K562 (cell line): Measurements from ENCODE around the gene WFIKKN1. TPM values are rescaled to one million over a fixed set of nuclear protein-coding genes. Genes with fewer than 3 reads are reported as not detected.

ENCODE experiments used
- ATAC-seq: fragments of 200-7000 bp; cut with Tn5 transposase; 3 replicates; pipeline ENCODE4 v1.9.1; 2020; ENCODE audit warnings: moderate library complexity
- BruUV-seq: library from RNA; stranded (reverse); fragments of 400-500 nt; replicated peaks from 2 replicates; lab custom pipeline; 2021; lab: Mats Ljungman, UMichigan
- CTCF ChIA-PET: fragments of 300-600 bp; formaldehyde crosslinking; extraction: SDS; loops from one replicate; lab custom pipeline; 2021; ENCODE audit warnings: low intra/inter-chr PET ratio; lab: Yijun Ruan, JAX
- POLR2A ChIA-PET: fragments of 300-600, 350-650 bp; sonication (Branson Sonifier 250); formaldehyde crosslinking; extraction: SDS; loops from one replicate; lab custom pipeline; 2021; ENCODE audit warnings: antibody characterized with exemption, inconsistent platforms; lab: Yijun Ruan, JAX
- DNase-seq, 4 experiments: peaks; one replicate each; pipeline versions ENCODE4 v3.0.0 to v3.0.0-alpha.2; 2011 to 2018; ENCODE audit warnings: low spot score in 3 of 4, mixed read lengths in 3 of 4; ENCODE audit errors: extremely low read depth in 1 of 4
- FAIRE-seq: peaks from 2 replicates; lab custom pipeline; 2011; peaks lifted over from hg19 to GRCh38; lab: Jason Lieb, UNC
- H2AFZ ChIP-seq: 2 replicates; pipeline ENCODE4 v1.6.0; 2011; ENCODE audit warnings: low read depth, low read length, control low read depth, inconsistent platforms
- H3K27ac ChIP-seq: fragments of 200-600 bp; 3 replicates; pipeline ENCODE4 v1.8.0; 2011; ENCODE audit warnings: low read depth, mild to moderate bottlenecking, control low read depth, inconsistent platforms, low read length, moderate library complexity, mixed read lengths; ENCODE audit errors: extremely low read depth
- H3K27me3 ChIP-seq, 2 experiments: fragments of 300-600 bp in 1 of 2; 2 replicates in 1 of 2; 3 replicates in 1 of 2; pipeline versions ENCODE4 v1.6.0 to v1.8.0; 2011; ENCODE audit warnings: inconsistent platforms in 2 of 2, low read length in 2 of 2, mild to moderate bottlenecking in 1 of 2, mixed read lengths in 1 of 2, moderate library complexity in 1 of 2; ENCODE audit not compliant: control insufficient read depth in 2 of 2, insufficient read depth in 2 of 2
- H3K36me3 ChIP-seq: fragments of 300-600 bp; 3 replicates; pipeline ENCODE4 v1.8.0; 2011; ENCODE audit warnings: mild to moderate bottlenecking, low read length, inconsistent platforms; ENCODE audit not compliant: control insufficient read depth, insufficient read depth
- H3K4me1 ChIP-seq, 2 experiments: fragments of 200-600 bp in 1 of 2; replicated peaks in 1 of 2; 2 replicates in 1 of 2; 3 replicates in 1 of 2; pipeline versions ENCODE4 v1.5.1 to v1.8.0; 2011; ENCODE audit warnings: inconsistent platforms in 2 of 2, low read length in 2 of 2, mild to moderate bottlenecking in 1 of 2, mixed read lengths in 1 of 2, moderate library complexity in 1 of 2; ENCODE audit not compliant: control insufficient read depth in 2 of 2, insufficient read depth in 2 of 2
- H3K4me2 ChIP-seq: 2 replicates; pipeline ENCODE4 v1.6.1; 2011; ENCODE audit warnings: low read length, control low read depth, inconsistent platforms, mixed read lengths; ENCODE audit not compliant: insufficient read depth
- H3K4me3 ChIP-seq: fragments of 200-600 bp; sonication (generic), shearing (Covaris generic); 2 replicates; pipeline ENCODE4 v1.5.1; 2016; ENCODE audit warnings: control low read depth, inconsistent platforms
- H3K79me2 ChIP-seq: fragments of 200-600 bp; 3 replicates; pipeline ENCODE4 v1.8.0; 2011; ENCODE audit warnings: low read length, inconsistent platforms; ENCODE audit not compliant: control insufficient read depth, insufficient read depth
- H3K9ac ChIP-seq, 2 experiments: 2 replicates each; pipeline versions ENCODE4 v1.6.0 to v1.6.1; 2011; ENCODE audit warnings: low read depth in 2 of 2, low read length in 2 of 2, control low read depth in 1 of 2, inconsistent platforms in 1 of 2, mild to moderate bottlenecking in 1 of 2, mixed read lengths in 1 of 2; ENCODE audit not compliant: insufficient read depth in 1 of 2
- H3K9me1 ChIP-seq: one replicate; pipeline ENCODE4 v1.6.0; 2011; ENCODE audit warnings: inconsistent platforms, mild to moderate bottlenecking, low read length, moderate library complexity; ENCODE audit not compliant: control insufficient read depth, insufficient read depth
- H3K9me3 ChIP-seq: replicated peaks from 2 replicates; pipeline ENCODE4 v1.5.1; 2011; ENCODE audit warnings: low read depth, low read length, inconsistent platforms; ENCODE audit not compliant: control insufficient read depth, insufficient read depth
- H4K20me1 ChIP-seq: replicated peaks from 2 replicates; pipeline ENCODE4 v1.6.1; 2011; ENCODE audit warnings: low read length, inconsistent platforms, mixed read lengths; ENCODE audit not compliant: control insufficient read depth, insufficient read depth
- CBX1 ChIP-seq: sonication (generic); IDR thresholded peaks from 2 replicates; pipeline ENCODE4 v1.6.1; 2016; ENCODE audit warnings: antibody characterized with exemption, low read depth, mild to moderate bottlenecking
- KDM5B ChIP-seq: fragments of 200-600 bp; sonication (generic); IDR thresholded peaks from 2 replicates; pipeline ENCODE4 v1.6.1; 2012; ENCODE audit warnings: low read depth, mild to moderate bottlenecking, moderate library complexity, low read length, control low read depth, inconsistent platforms; ENCODE audit not compliant: insufficient replicate concordance
- KHSRP ChIP-seq: fragments of 450-650 bp; IDR thresholded peaks from 2 replicates; pipeline ENCODE4 v1.6.1; 2017
- PCBP1 ChIP-seq: fragments of 200-400 bp; formaldehyde crosslinking; IDR thresholded peaks from 2 replicates; pipeline ENCODE4 v1.6.1; 2018; ENCODE audit warnings: mild to moderate bottlenecking, low read depth, low read length; ENCODE audit not compliant: poor library complexity, severe bottlenecking
- POLR2A ChIP-seq: fragments of 450-650 bp; conservative IDR thresholded peaks from 2 replicates; pipeline ENCODE4 v1.6.1; 2016
- POLR2G ChIP-seq: fragments of 200-400 bp; formaldehyde crosslinking; IDR thresholded peaks from 2 replicates; pipeline ENCODE4 v1.6.1; 2017; ENCODE audit warnings: low read depth, mild to moderate bottlenecking, antibody characterized with exemption, low read length, moderate library complexity
- RBM39 ChIP-seq: fragments of 200-400 bp; formaldehyde crosslinking; optimal IDR thresholded peaks from 2 replicates; pipeline ENCODE3; 2018; ENCODE audit warnings: low read depth, low read length
- SUPT5H ChIP-seq: fragments of 450-650 bp; IDR thresholded peaks from 2 replicates; pipeline ENCODE4 v1.6.1; 2016
- TEAD4 ChIP-seq, 2 experiments: sonication (generic) in 1 of 2; formaldehyde crosslinking in 1 of 2; IDR thresholded peaks; 2 replicates each; pipeline versions ENCODE4 v1.6.1 to v1.8.0; 2012 to 2022; ENCODE audit warnings: borderline replicate concordance in 1 of 2, inconsistent platforms in 1 of 2, low read length in 1 of 2, mild to moderate bottlenecking in 1 of 2, missing genetic modification reagents in 1 of 2
- WGBS: fragments of 100-300 bp; shearing (Covaris generic); methylation state at CpG from one replicate; pipeline ENCODE4 v1.1.6; 2016; ENCODE audit warnings: low coverage, mixed read lengths; ENCODE audit not compliant: insufficient coverage; ENCODE audit errors: missing lambda C conversion rate; 5-methylcytosine and 5-hydroxymethylcytosine counted together
- in situ Hi-C: fragments of 300-500 bp; cut with MboI; formaldehyde crosslinking; loops from 4 replicates; pipeline ENCODE4 v1.15.0; 2018; ENCODE audit warnings: inconsistent platforms, mixed read lengths
- intact Hi-C: fragments of 100-400 bp; cut with micrococcal nuclease; formaldehyde crosslinking; loops from 2 replicates; pipeline ENCODE4 v1.14.2; 2022
- polyA plus RNA-seq, 8 experiments: library from polyadenylated mRNA; depleted of rRNA in 4 of 8; stranded (reverse) in 5 of 8; unstranded in 3 of 8; fragments of >200 nt; fragmentation: Nextera tagmentation in 2 of 8; fragmentation: Illumina TruSeq in 1 of 8; extraction: Ambion mirVana in 2 of 8; extraction: Trizol in 1 of 8; gene quantifications; 2 replicates each; pipeline versions ENCODE4 v1.2.1 to v1.2.3, GENCODE V29; 2011 to 2014; ENCODE audit warnings: inconsistent platforms in 1 of 8, missing spikeins in 1 of 8
- total RNA-seq, 7 experiments: library from RNA; depleted of rRNA in 6 of 7; stranded (reverse); fragments of >200 nt in 6 of 7; fragmentation: Illumina TruSeq in 2 of 7; extraction: Trizol in 2 of 7; gene quantifications; 2 replicates each; pipeline versions ENCODE4 v1.2.1 to v1.2.3, GENCODE V29; 2011 to 2021; ENCODE audit warnings: low replicate concordance in 1 of 7
- TF ChIP-seq, protein P1 (sequence below): sonication (generic); formaldehyde crosslinking; IDR thresholded peaks from 2 replicates; pipeline ENCODE4 v1.8.0; 2022; ENCODE audit warnings: missing genetic modification reagents, mild to moderate bottlenecking, moderate library complexity, borderline replicate concordance
- TF ChIP-seq, protein P2 (sequence below), 2 experiments: IDR thresholded peaks; 2 replicates each; pipeline ENCODE4 v1.6.1; 2011; ENCODE audit warnings: borderline replicate concordance in 1 of 2, control low read depth in 1 of 2, low read depth in 1 of 2, low read length in 1 of 2, mild to moderate bottlenecking in 1 of 2, mixed read lengths in 1 of 2, moderate library complexity in 1 of 2; ENCODE audit not compliant: insufficient read depth in 1 of 2, insufficient read length in 1 of 2, poor library complexity in 1 of 2, severe bottlenecking in 1 of 2; ENCODE audit errors: extremely low read depth in 1 of 2
- TF ChIP-seq, protein P3 (sequence below): sonication (generic); formaldehyde crosslinking; IDR thresholded peaks from 2 replicates; pipeline ENCODE4 v1.8.0; 2022; ENCODE audit warnings: mild to moderate bottlenecking, missing genetic modification reagents

The WFIKKN1 gene
- total and polyA plus RNA-seq, 9 of the 15 experiments (the other 6 are each of a cell fraction or from before 2014, with no cell fraction given): 0.14 to 1.1 (median 0.50) TPM; not detected in 4

DNA sequence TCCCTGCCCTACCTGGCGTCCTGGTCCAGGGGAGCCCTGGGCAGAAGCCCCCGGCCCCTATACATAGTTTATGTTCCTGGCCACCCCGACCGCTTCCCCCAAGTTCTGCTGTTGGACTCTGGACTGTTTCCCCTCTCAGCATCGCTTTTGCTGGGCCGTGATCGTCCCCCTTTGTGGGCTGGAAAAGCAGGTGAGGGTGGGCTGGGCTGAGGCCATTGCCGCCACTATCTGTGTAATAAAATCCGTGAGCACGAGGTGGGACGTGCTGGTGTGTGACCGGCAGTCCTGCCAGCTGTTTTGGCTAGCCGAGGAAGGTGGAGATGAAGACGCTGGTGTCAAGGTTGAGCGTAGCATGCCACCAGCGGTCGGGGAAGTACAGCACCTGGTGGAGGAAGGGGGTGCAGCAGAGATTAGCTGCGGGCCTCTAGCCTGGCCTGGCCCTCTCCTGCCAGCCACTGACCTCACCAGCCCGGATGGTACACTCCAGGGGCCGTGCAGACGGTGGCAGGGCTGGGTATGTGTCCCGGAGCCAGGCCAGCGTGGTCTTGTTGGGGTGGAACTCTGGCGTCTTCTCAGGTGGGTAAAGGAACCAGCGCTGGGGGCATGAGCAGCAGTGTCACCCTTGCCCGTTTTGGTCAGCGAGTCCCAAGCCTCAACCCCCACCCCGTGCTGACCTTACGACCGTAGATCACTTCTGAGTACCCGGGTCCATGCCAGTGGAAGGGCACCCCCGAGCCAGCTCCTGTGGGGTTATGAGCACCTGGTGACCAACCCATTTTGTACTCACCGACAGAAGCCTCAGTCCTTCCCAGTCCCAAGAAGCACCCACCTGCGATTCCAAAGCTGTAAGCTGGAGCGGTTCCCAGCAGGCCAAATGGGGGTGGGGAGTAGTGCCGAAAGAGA is 52.0 kb downstream of the WFIKKN1 start:
- H3K4me3 ChIP-seq: peak overlapping the region; percentile 98
- POLR2A ChIA-PET: interaction anchor here (1.1 to 1.4 kb wide), 2 partner anchors 10 to 156 kb away, joined by 3 to 4 read pairs; partner anchors contain the start of gene CAPN15
- peak; percentile 50 for TF ChIP-seq PCBP1
- TF ChIP-seq POLR2A: peak; percentile 38; the same call in 1 of the 2 replicates
- no peak for TF ChIP-seq KHSRP
- TF ChIP-seq, protein P1, sequence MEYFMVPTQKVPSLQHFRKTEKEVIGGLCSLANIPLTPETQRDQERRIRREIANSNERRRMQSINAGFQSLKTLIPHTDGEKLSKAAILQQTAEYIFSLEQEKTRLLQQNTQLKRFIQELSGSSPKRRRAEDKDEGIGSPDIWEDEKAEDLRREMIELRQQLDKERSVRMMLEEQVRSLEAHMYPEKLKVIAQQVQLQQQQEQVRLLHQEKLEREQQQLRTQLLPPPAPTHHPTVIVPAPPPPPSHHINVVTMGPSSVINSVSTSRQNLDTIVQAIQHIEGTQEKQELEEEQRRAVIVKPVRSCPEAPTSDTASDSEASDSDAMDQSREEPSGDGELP: peak; percentile 38; the same call in 1 of the 2 replicates
- TF ChIP-seq TEAD4 (IDR thresholded peaks at IDR 0.05; ENCODE audit: low read length): no peak
- no peak for TF ChIP-seq TEAD4 (CRISPR knock-in tag; IDR thresholded peaks at IDR 0.05; ENCODE audit: borderline replicate concordance)
- TF ChIP-seq, protein P2, sequence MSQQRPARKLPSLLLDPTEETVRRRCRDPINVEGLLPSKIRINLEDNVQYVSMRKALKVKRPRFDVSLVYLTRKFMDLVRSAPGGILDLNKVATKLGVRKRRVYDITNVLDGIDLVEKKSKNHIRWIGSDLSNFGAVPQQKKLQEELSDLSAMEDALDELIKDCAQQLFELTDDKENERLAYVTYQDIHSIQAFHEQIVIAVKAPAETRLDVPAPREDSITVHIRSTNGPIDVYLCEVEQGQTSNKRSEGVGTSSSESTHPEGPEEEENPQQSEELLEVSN (IDR thresholded peaks at IDR 0.05; ENCODE audit: borderline replicate concordance in 1 of 2, extremely low read depth in 1 of 2, insufficient read depth in 1 of 2, insufficient read length in 1 of 2, low read depth in 1 of 2, low read length in 1 of 2, poor library complexity in 1 of 2, severe bottlenecking in 1 of 2): peak in 1 of 2 experiments; percentile 6
- TF ChIP-seq CBX1: peak; percentile 53; the same call in 1 of the 2 replicates
- TF ChIP-seq KDM5B: peak; percentile 11
- TF ChIP-seq, protein P3, sequence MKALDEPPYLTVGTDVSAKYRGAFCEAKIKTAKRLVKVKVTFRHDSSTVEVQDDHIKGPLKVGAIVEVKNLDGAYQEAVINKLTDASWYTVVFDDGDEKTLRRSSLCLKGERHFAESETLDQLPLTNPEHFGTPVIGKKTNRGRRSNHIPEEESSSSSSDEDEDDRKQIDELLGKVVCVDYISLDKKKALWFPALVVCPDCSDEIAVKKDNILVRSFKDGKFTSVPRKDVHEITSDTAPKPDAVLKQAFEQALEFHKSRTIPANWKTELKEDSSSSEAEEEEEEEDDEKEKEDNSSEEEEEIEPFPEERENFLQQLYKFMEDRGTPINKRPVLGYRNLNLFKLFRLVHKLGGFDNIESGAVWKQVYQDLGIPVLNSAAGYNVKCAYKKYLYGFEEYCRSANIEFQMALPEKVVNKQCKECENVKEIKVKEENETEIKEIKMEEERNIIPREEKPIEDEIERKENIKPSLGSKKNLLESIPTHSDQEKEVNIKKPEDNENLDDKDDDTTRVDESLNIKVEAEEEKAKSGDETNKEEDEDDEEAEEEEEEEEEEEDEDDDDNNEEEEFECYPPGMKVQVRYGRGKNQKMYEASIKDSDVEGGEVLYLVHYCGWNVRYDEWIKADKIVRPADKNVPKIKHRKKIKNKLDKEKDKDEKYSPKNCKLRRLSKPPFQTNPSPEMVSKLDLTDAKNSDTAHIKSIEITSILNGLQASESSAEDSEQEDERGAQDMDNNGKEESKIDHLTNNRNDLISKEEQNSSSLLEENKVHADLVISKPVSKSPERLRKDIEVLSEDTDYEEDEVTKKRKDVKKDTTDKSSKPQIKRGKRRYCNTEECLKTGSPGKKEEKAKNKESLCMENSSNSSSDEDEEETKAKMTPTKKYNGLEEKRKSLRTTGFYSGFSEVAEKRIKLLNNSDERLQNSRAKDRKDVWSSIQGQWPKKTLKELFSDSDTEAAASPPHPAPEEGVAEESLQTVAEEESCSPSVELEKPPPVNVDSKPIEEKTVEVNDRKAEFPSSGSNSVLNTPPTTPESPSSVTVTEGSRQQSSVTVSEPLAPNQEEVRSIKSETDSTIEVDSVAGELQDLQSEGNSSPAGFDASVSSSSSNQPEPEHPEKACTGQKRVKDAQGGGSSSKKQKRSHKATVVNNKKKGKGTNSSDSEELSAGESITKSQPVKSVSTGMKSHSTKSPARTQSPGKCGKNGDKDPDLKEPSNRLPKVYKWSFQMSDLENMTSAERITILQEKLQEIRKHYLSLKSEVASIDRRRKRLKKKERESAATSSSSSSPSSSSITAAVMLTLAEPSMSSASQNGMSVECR (CRISPR knock-in tag): 0 out of 2 replicates have a peak, but pooled peaks have one; percentile 22
- peak; percentile 64 for TF ChIP-seq POLR2G
- TF ChIP-seq RBM39: no peak
- peak; percentile 12; the same call in 1 of the 2 replicates for TF ChIP-seq SUPT5H

More for the DNA sequence above, 52.0 kb downstream of the WFIKKN1 start:
- TSS peak; percentile 62 for BruUV-seq
- Histone ChIP-seq H3K79me2 (peaks cover 41% of the 10 kb centered on the region), H2AFZ (no peak overlapping the region), H3K9me1 (peaks cover 11% of the 10 kb centered on the region), H3K4me2 (peak overlapping the region; percentile 75), H4K20me1 (peaks cover 21% of the 10 kb centered on the region), H3K9ac (peak overlapping the region; percentile 83 to 98; a peak in 3 of 4 replicates), H3K36me3 (peaks cover 58% of the 10 kb centered on the region), H3K27me3 (no peaks in the 10 kb centered on the region), H3K4me1 (peaks cover 33 to 98% of the 10 kb centered on the region in 2 experiments), H3K27ac (peak overlapping the region; percentile 88), H3K9me3 (no peaks in the 10 kb centered on the region)
- FAIRE-seq (peak; percentile 23), DNase-seq (no peak), ATAC-seq (no peak)
- in situ Hi-C loops: no loop called here
- 67% methylated on average over 35 of the region's 36 CpGs for WGBS
- CTCF ChIA-PET: interaction anchor here (0.6 kb wide), 1 partner anchor 14 kb away, joined by 3 read pairs; no protein-coding TSS in a partner anchor
- intact Hi-C loops: loop anchor here (5.0 kb wide), 1 partner anchor 285 kb away; the partner anchor contains the start of gene NME4
